ENCODE data around the gene CNNM4.

The CNNM4 gene

DNA sequence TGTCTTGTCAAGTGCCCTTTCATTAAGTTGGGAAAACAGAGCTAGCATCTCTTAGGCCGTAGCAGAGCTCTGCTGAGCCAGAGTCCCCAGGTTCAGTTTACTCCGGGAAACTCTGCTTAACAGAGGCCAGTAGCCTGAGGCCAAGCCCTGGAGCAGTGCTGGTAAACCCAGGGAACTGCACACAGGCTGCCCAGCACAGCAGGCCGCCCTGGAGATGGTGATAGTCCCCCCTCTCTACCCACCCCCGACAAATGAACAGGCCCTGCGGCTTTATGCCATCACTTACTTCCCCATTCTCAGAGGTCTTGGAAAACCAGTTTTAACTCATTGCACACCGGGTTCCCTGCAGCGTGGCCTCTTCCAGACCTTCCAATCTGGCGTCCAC is 3.5 kb downstream of the CNNM4 start:
- Histone ChIP-seq H3K4me3 (peak overlapping the region; percentile 92), H3K27ac (peak overlapping the region; percentile 56 to 73)
- no peak for DNase-seq (ENCODE audit: low spot score)
- TF ChIP-seq, protein P1, sequence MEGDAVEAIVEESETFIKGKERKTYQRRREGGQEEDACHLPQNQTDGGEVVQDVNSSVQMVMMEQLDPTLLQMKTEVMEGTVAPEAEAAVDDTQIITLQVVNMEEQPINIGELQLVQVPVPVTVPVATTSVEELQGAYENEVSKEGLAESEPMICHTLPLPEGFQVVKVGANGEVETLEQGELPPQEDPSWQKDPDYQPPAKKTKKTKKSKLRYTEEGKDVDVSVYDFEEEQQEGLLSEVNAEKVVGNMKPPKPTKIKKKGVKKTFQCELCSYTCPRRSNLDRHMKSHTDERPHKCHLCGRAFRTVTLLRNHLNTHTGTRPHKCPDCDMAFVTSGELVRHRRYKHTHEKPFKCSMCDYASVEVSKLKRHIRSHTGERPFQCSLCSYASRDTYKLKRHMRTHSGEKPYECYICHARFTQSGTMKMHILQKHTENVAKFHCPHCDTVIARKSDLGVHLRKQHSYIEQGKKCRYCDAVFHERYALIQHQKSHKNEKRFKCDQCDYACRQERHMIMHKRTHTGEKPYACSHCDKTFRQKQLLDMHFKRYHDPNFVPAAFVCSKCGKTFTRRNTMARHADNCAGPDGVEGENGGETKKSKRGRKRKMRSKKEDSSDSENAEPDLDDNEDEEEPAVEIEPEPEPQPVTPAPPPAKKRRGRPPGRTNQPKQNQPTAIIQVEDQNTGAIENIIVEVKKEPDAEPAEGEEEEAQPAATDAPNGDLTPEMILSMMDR (IDR thresholded peaks at IDR 0.05): no peak

GRCh38 chr2:96767135-96767871 is 6.6 kb downstream of the CNNM4 start:
- no peak for DNase-seq (ENCODE audit: low spot score)
- no peak overlapping the region for H3K27ac ChIP-seq
- TF ChIP-seq, protein P1 (IDR thresholded peaks at IDR 0.05): no peak
- H3K4me3 ChIP-seq: no peak overlapping the region

GRCh38 chr2:96768083-96768561 is 7.4 kb downstream of the CNNM4 start:
- H3K4me3 ChIP-seq: no peak overlapping the region
- TF ChIP-seq, protein P1 (IDR thresholded peaks at IDR 0.05): no peak
- no peak for DNase-seq (ENCODE audit: low spot score)
- no peak overlapping the region for H3K27ac ChIP-seq

DNA sequence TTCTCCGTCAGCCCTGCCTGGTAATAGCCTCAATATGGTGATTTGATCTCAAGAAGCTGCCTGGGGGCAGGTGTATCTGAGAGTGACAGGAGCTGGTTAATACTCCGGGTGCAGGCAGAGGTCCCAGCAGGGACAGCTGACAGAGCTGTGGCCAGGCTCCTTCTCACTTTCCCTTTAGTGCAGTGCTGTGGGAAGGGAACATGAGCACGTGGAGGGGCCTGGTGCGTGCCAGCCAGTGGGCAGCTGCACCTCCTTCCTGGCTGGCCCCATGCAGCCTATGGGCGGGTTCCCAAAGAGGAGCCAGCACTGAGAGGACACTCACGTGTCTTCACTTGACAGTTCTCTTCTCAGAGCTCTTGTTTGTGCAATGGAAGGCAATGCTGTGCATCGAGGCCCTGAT is 9.1 kb downstream of the CNNM4 start:
- TF ChIP-seq, protein P1 (IDR thresholded peaks at IDR 0.05): no peak
- no peak for DNase-seq (ENCODE audit: low spot score)
- no peak overlapping the region for H3K27ac ChIP-seq
- no peak overlapping the region for H3K4me3 ChIP-seq

DNA sequence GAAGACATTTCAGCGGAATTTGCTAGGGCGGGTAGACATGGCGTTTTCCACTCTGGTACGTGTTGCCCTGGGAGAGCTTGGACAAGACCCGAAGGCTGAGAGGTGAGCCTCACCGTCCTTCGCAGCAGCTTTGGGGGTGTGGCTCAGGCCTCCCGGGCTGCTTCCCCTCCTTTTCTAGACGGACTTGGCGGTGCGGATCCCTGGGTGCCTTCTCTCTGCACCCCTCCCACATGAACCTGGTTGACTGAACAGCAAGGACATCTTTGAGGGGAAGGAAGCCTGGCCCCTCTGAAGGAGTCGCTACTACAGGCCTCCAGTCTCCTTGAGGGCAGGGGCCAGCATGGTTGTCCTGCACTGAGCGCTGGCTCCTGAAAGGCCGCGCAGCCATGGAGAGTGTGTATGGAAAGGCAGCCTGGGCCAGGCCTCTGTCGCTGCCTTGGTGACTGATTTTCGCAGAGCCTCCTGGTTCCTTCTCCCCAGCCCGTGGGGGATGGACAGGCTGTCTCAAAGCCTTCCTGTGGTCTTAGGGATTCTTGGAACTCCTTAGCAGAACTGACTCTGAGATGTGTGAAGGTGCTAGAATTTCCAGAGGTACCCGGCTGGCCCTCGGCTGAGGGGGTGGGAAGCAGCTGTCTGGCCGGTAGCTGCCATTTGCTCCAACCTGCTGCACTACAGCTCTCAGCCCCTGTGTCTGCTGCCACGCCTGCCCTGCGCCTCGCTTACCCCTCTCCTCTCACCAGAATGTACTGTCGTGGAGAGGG is 9.9 kb downstream of the CNNM4 start:
- DNase-seq (ENCODE audit: low spot score): no peak
- H3K27ac ChIP-seq: no peak overlapping the region
- TF ChIP-seq, protein P1 (IDR thresholded peaks at IDR 0.05): no peak
- H3K4me3 ChIP-seq: no peak overlapping the region

DNA sequence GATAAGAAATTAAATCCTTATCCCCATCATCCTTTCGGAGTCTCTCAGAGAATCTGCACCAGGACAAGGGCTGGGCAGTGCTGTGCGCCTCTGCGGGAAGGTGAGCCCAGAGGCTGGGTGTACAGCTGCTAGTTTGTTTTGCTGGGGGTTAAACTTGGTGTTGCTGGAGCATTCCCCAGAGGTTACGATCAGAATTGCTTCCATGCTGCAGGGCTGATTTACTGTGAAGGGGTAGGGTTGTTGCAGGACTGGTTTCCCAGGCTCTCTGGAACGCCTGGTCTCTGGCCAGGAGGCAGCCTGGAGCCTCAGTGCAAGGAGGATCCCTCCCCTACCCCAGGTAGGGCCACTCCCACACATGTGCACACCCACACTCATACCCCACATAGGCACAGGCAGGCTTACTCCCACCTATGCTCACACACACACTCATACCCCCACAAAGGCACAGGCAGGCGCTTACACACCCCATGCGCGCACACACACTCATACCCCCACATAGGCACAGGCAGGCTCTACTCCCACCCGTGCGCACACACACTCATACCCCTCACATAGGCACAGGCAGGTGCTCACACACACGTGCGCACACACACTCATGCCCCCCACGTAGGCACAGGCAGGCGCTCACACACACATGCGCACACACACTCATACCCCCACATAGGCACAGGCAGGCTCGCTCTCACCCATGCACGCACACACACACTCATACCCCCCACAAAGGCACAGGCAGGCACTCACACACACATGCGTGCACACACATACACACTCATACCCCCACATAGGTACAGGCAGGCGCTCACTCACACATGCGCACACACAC is 11.3 kb downstream of the CNNM4 start:
- no peak for DNase-seq (ENCODE audit: low spot score)
- no peak overlapping the region for H3K27ac ChIP-seq
- TF ChIP-seq, protein P1 (IDR thresholded peaks at IDR 0.05): no peak
- no peak overlapping the region for H3K4me3 ChIP-seq
